SKM-1 treated with dmso at 0.1 percent for 144 hours (cell line): ENCODE data around the gene LPO.

ENCODE experiments used
- DNase-seq: peaks from one replicate; lab custom pipeline; 2025; ENCODE audit not compliant: unreplicated experiment; lab: John Stamatoyannopoulos, UW

The LPO gene

GRCh38 chr17:58315750-58316149, 77.4 kb downstream of the LPO start:
- DNase-seq, result no peak

- no peak for DNase-seq
Measured at GRCh38 chr17:58316260-58316960, 78.0 kb downstream of the LPO start.

- DNase-seq, result peak; percentile 64
Measured at GRCh38 chr17:58317421-58318064, 79.2 kb downstream of the LPO start.

GRCh38 chr17:58318065-58318481, 79.7 kb downstream of the LPO start:
- DNase-seq, result no peak
